Pancreas (tissue), 10 donors: ENCODE data around the gene PRPS1L1. TPM values are rescaled to one million over a fixed set of nuclear protein-coding genes. Genes with fewer than 3 reads are reported as not detected.

Experiments
- ATAC-seq, 4 donors: fragments of 200-7000 bp; cut with Tn5 transposase; one replicate each; pipeline versions ENCODE4 v1.8.0 to v1.9.1; 2020; ENCODE audit warnings: mild to moderate bottlenecking in 4 of 4, moderate library complexity in 4 of 4
- DNase-seq, 6 donors: peaks; one replicate each; pipeline ENCODE4 v3.0.0-alpha.2; 2020
- FAIRE-seq: peaks from 2 replicates; lab custom pipeline; 2012; peaks lifted over from hg19 to GRCh38; lab: Jason Lieb, UNC
- H3K27ac ChIP-seq, 4 donors: fragments of 200-600 bp; sonication (generic); 1 replicate in 3 of 4; 2 replicates in 1 of 4; pipeline versions ENCODE4 v1.5.0 to v1.8.0; 2020
- H3K27me3 ChIP-seq, 4 donors: fragments of 200-600 bp; one replicate each; pipeline ENCODE4 v1.8.0; 2021
- H3K36me3 ChIP-seq, 3 donors: fragments of 200-600 bp; sonication (generic) in 1 of 3; one replicate each; pipeline versions ENCODE4 v1.5.0 to v1.8.0; 2020 to 2021
- H3K4me1 ChIP-seq, 3 donors: fragments of 200-600 bp; one replicate each; pipeline ENCODE4 v1.8.0; 2021
- H3K4me3 ChIP-seq, 4 donors: fragments of 200-600 bp; sonication (generic) in 2 of 4; one replicate each; pipeline versions ENCODE4 v1.5.0 to v1.8.0; 2020 to 2021
- H3K9me3 ChIP-seq, 4 donors: fragments of 200-600 bp; one replicate each; pipeline ENCODE4 v1.8.0; 2021
- CTCF ChIP-seq, 4 donors: fragments of 200-600 bp; sonication (generic) in 3 of 4; IDR thresholded peaks; one replicate each; pipeline versions ENCODE4 v1.5.0 to v1.8.0; 2021; ENCODE audit warnings: antibody characterized with exemption in 4 of 4
- WGBS, 2 donors: extraction: QIAGEN DNeasy Blood & Tissue Kit; methylation state at CpG; one replicate each; pipeline ENCODE4 v1.1.7; 2013; 5-methylcytosine and 5-hydroxymethylcytosine counted together
- intact Hi-C, 3 donors: fragments of 100-400 bp; cut with DNase I; formaldehyde crosslinking; loops; one replicate each; pipeline versions ENCODE4 v1.11.1 to v1.14.2; 2022
- polyA plus RNA-seq, 2 donors: library from polyadenylated mRNA; stranded (reverse); fragments of 200-250 nt; gene quantifications; one replicate each; pipeline ENCODE4 v1.2.3, GENCODE V29; 2013
- total RNA-seq, 6 donors: library from RNA; stranded (reverse); fragmentation: NEBNext Ultra II Directional in 4 of 6; extraction: Animal tissue kit (Norgen Biotek cat#: 25700) in 4 of 6; gene quantifications; one replicate each; pipeline versions ENCODE4 v1.2.1 to v1.2.4, GENCODE V29; 2021 to 2023
- donor health status: healthy with polysubstance abuse.
- donor health status: DM: no; HTN: no; CAD: no; lungs with moderate emphysema.
- donor health status: DM: no; HTN: no; CAD: no.
- donor health status: control.
- donor health status: control.
- donor health status: Bipolar disorder and iron deficiency.
- donor health status: DM: yes; HTN: yes; CAD: no.
- donor health status: DM: no; HTN: no; CAD: no.
- donor health status: DM: no; HTN: no; CAD: no.
- donor health status: DM: yes; HTN: yes; CAD: no.

The PRPS1L1 gene
- total and polyA plus RNA-seq, 8 donors: not detected

- no peaks in the 10 kb centered on the region for H3K27me3 ChIP-seq
- intact Hi-C loops: no loop called here
- ATAC-seq (no peak), FAIRE-seq (no peak), DNase-seq (no peak)
- 55 to 62% methylated on average over 5 of the region's 5 CpGs for WGBS, 2 donors
- H3K36me3 ChIP-seq: no peaks in the 10 kb centered on the region
- H3K4me3 ChIP-seq: no peak overlapping the region
- H3K4me1 ChIP-seq: no peaks in the 10 kb centered on the region
- H3K9me3 ChIP-seq: no peaks in the 10 kb centered on the region
- no peak for TF ChIP-seq CTCF (IDR thresholded peaks at IDR 0.05)
- no peak overlapping the region for H3K27ac ChIP-seq
These were observed 9.1 kb downstream of the PRPS1L1 start for GRCh38 chr7:18018296-18019215.

GRCh38 chr7:18016547-18017444 lies 10.8 kb downstream of the PRPS1L1 start:
- H3K4me1 ChIP-seq: no peaks in the 10 kb centered on the region
- intact Hi-C loops: no loop called here
- H3K36me3 ChIP-seq: no peaks in the 10 kb centered on the region
- no peak for TF ChIP-seq CTCF (IDR thresholded peaks at IDR 0.05)
- no peak for ATAC-seq
- no peaks in the 10 kb centered on the region for H3K27me3 ChIP-seq
- H3K4me3 ChIP-seq: no peak overlapping the region
- no peak overlapping the region for H3K27ac ChIP-seq
- no peak for FAIRE-seq
- no peaks in the 10 kb centered on the region for H3K9me3 ChIP-seq
- WGBS, 2 donors: 63 to 68% methylated on average over 9 of the region's 9 CpGs
- DNase-seq: no peak

- DNase-seq (no peak), ATAC-seq (no peak), FAIRE-seq (no peak)
- intact Hi-C loops: no loop called here
- no peaks in the 10 kb centered on the region for H3K27me3 ChIP-seq
- no peaks in the 10 kb centered on the region for H3K4me1 ChIP-seq
- TF ChIP-seq CTCF (IDR thresholded peaks at IDR 0.05): no peak
- no peak overlapping the region for H3K4me3 ChIP-seq
- no peak overlapping the region for H3K27ac ChIP-seq
- no peaks in the 10 kb centered on the region for H3K36me3 ChIP-seq
- no peaks in the 10 kb centered on the region for H3K9me3 ChIP-seq
These were observed 13.7 kb downstream of the PRPS1L1 start for GRCh38 chr7:18013936-18014335.

- intact Hi-C loops: no loop called here
- Histone ChIP-seq H3K4me3 (no peak overlapping the region), H3K36me3 (no peaks in the 10 kb centered on the region), H3K27ac (no peak overlapping the region), H3K4me1 (no peaks in the 10 kb centered on the region), H3K27me3 (no peaks in the 10 kb centered on the region), H3K9me3 (no peaks in the 10 kb centered on the region)
- DNase-seq: no peak
- no peak for TF ChIP-seq CTCF (IDR thresholded peaks at IDR 0.05)
- WGBS, 2 donors: 51 to 59% methylated on average over 3 of the region's 3 CpGs
- FAIRE-seq: no peak
- no peak for ATAC-seq
These were observed 23.3 kb downstream of the PRPS1L1 start for GRCh38 chr7:18004372-18004771.
